HG03432 (cell line): ENCODE data around the gene KIF25.
"Not testable (repeated sequence)": the region's sequence is repeated elsewhere in the genome, so short reads cannot be mapped to it uniquely, and the experiment has no call there.

Experiments used
- ATAC-seq: cut with Tn5 transposase; IDR thresholded peaks from one replicate; pipeline ENCODE4 v1.9.1; 2021; ENCODE audit warnings: mild to moderate bottlenecking, moderate library complexity; ENCODE audit not compliant: unreplicated experiment

Gene KIF25

GRCh38 chr6:167993169-167993568 is 4.3 kb upstream of the KIF25 start:
- no peak for ATAC-seq

GRCh38 chr6:167993831-167994230 is 3.6 kb upstream of the KIF25 start:
- no peak for ATAC-seq

GRCh38 chr6:167995302-167995701 is 2.2 kb upstream of the KIF25 start:
- no peak for ATAC-seq

- ATAC-seq = no peak
These were observed 1.7 kb upstream of the KIF25 start for GRCh38 chr6:167995731-167996151.

GRCh38 chr6:167996424-167997199 is 859 bp upstream of the KIF25 start:
- ATAC-seq = no peak

GRCh38 chr6:167998215-167998614 is 744 bp downstream of the KIF25 start:
- no peak for ATAC-seq

- no peak for ATAC-seq
These were observed 2.9 kb downstream of the KIF25 start for GRCh38 chr6:168000198-168001028.

- no peak for ATAC-seq
These were observed 3.5 kb downstream of the KIF25 start for GRCh38 chr6:168001029-168001332.

- not testable (repeated sequence) for ATAC-seq
These were observed 4.0 kb downstream of the KIF25 start for GRCh38 chr6:168001514-168001913.

- no peak for ATAC-seq
These were observed 5.3 kb downstream of the KIF25 start for GRCh38 chr6:168002804-168003203.

GRCh38 chr6:168004023-168004422 is 6.6 kb downstream of the KIF25 start:
- ATAC-seq = no peak

GRCh38 chr6:168004945-168005344 is 7.5 kb downstream of the KIF25 start:
- ATAC-seq = no peak

GRCh38 chr6:168005796-168006195 is 8.3 kb downstream of the KIF25 start:
- ATAC-seq = no peak

- no peak for ATAC-seq
These were observed 10.3 kb downstream of the KIF25 start for GRCh38 chr6:168007592-168008338.

- no peak for ATAC-seq
These were observed 11.9 kb downstream of the KIF25 start for GRCh38 chr6:168009331-168009730.

GRCh38 chr6:168011291-168011690 is 13.8 kb downstream of the KIF25 start:
- no peak for ATAC-seq

- ATAC-seq = no peak
These were observed 15.2 kb downstream of the KIF25 start for GRCh38 chr6:168012431-168013249.

GRCh38 chr6:168013250-168013915 is 15.9 kb downstream of the KIF25 start:
- ATAC-seq = no peak

- no peak for ATAC-seq
These were observed 17.0 kb downstream of the KIF25 start for GRCh38 chr6:168014428-168014827.

GRCh38 chr6:168015009-168015408 is 17.5 kb downstream of the KIF25 start:
- ATAC-seq = no peak
